Right lobe of liver (tissue), 4 donors: Measurements from ENCODE around the gene SERPINA3.

Experiments
- CTCF ChIP-seq, 4 donors: fragments of 200-600 bp in 3 of 4; fragments of 450-650 bp in 1 of 4; IDR thresholded peaks; one replicate each; pipeline versions ENCODE4 v1.5.1 to v1.8.0; 2016 to 2022; ENCODE audit warnings: antibody characterized with exemption in 4 of 4, mild to moderate bottlenecking in 2 of 4
- POLR2A ChIP-seq: fragments of 450-650 bp; IDR thresholded peaks from one replicate; pipeline ENCODE4 v1.6.1; 2017; ENCODE audit warnings: antibody characterized with exemption, mild to moderate bottlenecking
- donor health status: DM: no; HTN: no; CAD: no.
- donor health status: DM: no; HTN: no; CAD: no.
- donor health status: DM: no; HTN: yes; CAD: no.

- TF ChIP-seq CTCF (IDR thresholded peaks at IDR 0.05): no peak
- TF ChIP-seq POLR2A: no peak
Measured at GRCh38 chr14:94615254-94615653, 3.1 kb downstream of the SERPINA3 start.
